NCI-H2081 (cell line): ENCODE data around the gene KCNIP4.
A peak's percentile ranks its signal among the peaks of the same experiment; 100 is the strongest.
"Not testable (repeated sequence)": the region's sequence is repeated elsewhere in the genome, so short reads cannot be mapped to it uniquely, and the experiment has no call there.

Experiments
- DNase-seq, 2 experiments: peaks; one replicate each; lab custom pipeline; 2025; lab: John Stamatoyannopoulos, UW

Gene KCNIP4

DNA sequence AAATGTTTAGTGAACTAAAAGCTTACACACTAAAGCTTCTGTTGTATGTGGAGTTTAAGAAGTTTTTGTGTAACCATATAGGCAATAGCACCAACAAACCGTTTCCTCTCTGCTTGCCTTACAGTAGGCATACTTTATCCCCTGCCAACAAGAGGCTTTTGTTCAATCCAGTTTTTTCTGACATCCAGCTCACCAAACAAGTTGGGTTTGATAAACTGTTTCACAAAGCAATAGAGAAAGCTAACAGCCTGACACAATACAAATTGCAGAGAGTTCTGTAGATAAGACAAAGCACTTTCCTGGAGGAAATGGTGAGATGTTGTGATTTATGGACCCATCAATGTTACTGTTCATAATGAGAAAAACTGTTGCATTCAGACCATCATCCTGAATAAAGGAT, 1194.5 kb downstream of the KCNIP4 start:
- DNase-seq: no peak

DNA sequence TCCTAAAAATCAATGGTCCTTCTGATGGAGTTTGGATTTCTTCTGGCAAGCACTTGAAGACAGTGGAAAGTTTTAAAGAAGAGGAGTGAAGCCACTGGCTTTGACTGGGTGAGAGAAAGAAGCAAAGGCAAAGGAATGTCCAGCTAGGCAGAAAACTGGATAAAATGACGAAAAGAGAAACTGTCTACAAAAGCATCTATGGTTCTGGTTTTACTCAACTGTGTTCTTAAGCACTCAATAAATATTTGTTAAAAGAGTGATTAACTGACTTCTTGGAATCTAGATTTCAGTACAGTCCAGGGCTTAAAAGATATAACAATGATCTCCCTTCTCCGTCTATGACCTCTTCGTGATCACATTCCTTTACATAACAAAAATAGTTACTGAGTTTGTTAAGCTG, 1195.9 kb downstream of the KCNIP4 start:
- DNase-seq: no peak

DNA sequence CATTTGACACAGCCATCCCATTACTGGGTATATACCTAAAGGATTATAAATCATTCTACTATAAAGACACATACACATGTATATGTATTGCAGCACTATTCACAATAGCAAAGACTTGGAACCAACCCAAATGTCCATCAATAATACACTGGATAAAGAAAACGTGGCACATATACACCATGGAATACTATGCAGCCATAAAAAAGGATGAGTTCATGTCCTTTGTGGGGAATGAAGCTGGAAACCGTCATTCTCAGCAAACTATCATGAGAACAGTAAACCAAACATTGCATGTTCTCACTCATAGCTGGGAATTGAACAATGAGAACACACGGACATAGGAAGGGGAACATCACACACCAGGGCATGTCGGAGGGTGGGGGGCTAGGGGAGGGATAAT, 1202.6 kb downstream of the KCNIP4 start:
- not testable (repeated sequence) for DNase-seq

DNA sequence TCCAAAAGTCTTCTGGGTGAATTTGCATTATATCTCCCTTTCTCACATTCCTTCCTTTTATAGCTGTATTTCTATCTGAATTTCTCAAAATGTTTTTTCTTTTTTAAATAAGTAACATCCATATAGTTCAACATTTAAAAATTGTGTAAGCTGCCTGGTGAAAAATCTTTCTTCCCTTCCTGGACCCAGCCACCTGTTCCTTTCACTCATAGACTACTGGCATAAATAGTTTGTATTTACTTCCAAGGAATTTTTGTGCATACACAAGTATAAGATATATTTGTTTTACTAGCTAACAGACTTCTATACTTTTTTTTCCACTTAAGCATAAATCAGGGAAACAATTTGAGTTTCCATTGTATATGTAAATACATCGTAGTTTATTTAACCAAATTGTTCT, 1212.6 kb downstream of the KCNIP4 start:
- DNase-seq: no peak

DNA sequence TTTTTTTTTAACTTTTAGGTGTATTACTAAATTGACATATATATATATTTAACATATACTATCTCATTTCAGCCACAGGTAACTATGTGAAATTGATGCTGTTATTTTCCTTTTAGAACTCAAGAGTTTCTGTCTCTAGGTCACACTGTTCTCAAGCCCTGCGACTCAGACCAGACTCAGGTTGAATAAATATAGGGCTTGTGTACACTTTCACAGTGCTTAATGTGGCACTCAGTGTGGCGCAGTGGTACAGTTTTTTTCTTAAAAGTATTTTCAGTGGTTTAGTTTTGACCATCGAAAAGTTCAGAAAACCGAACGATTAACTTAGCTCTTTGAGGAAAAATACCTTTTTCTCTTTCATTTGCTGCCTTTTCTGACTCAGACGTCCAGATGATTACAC, 1223.7 kb downstream of the KCNIP4 start:
- no peak for DNase-seq

DNA sequence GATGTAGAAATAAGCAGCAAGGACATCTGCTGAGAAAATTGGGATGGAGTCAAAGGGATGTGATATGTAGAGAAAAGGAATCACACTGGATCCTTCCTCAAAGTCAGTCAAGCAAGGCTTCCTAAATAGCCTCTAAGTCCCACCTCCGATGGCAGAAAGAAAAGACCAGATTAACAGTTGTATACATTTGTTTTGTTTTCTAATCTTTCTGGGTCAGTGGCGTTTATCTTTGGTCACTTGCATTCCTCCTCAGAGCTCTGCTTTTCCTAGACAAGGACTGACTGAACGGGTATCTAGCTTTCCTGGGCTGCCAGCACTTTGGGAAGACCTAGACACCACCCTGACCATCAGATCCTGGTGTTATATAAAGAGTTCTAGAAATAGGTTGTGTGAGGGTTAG, 1225.1 kb downstream of the KCNIP4 start:
- DNase-seq: no peak

DNA sequence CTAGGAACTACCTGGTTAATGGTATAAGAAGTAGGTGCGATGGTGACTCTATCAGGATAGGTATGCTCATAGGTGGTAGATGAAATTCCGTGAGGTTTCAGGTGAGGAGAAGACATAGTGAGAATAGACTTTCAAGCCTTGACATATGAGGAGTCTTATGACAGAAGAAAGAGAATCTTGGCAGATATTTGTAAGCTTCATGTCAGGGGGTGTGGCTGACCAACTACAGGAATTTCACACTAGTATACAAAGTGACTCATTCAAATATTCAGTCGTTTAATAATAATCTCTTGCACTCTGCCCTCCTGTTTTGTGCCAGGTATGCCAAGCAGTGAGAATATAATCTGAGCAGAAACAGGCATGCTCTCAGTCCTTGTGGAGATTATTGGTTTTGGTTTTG, 1225.6 kb downstream of the KCNIP4 start:
- no peak for DNase-seq

DNA sequence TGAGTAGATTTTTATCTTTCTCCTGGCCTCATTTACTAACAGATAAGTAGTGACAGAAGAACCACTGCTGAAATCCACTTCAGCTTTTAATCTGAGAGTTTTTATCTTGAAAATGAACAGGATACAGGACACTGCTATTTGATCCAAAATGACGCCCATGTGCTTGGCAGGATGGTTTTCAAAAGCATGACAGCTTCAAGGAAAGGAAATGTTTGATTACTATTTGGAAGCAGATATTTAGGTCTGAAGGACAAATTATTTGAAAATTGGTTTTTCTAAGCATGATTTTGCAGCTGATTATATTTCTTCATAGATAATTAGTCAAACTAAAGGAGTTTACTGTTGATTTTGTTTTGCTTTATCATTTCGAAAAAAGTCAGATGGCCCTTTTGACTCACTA, 1237.2 kb downstream of the KCNIP4 start:
- DNase-seq: no peak

DNA sequence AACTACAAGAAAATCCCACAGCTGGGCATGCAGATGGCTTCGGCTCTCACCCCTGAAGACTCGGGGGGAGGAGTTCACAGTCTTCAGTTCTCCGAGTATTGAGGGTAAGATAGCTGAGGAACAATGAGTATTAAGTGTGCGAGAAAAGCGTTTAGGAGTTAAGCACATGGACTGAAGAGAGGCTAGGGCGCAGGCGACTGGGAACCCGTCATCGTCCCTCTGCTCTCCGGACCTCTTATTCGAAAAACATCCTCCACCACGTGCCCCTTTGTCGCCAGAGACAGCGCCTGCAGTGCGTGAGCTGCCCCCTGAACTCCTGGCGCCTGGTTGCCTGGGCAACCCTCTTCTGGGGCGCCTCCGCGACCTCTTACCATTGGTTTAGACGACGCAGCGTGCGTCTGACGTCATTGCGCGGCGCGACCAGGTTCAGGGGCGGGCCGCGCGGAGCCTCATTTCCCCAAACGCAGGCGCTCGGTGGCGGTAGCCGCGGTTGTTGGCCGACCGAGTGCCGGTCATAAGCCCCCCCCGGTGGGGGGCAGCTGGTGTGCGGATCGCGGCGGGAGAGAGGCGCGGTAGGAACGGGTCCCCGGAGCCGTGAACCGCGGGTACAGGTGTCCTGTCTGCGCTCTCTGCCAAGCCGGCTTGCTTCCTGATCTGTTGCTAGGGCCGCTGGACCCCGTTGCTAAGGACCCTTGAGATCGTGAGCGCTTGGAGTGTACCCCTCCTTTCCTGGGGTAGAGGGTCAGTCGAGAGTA, 1248.4 kb downstream of the KCNIP4 start, which contains the start of gene PACRGL:
Gene PACRGL, plus strand, starts transcription at position 452 of the 755 bp plus-strand sequence. CDS start 4,024 bp downstream, outside the sequence.
- DNase-seq: peak; percentile 98 to 100

DNA sequence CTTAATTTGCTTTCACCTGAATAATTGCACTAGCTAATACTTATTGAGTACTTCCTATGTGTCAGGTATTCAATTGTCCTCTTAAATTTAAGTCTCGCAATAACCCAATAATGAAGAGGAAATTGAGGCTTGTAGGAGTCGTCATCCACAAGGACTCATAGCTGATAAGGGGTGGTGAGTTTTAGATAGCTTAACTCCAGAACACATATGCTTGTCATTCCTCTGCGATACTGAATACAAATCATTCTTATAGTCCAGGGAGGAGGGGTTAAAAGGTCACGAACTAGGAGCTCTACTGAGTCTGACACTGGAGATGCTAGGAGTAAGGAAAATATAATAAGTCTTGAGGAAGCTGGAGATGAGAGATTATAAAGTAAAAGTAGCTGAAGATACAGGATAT, 1249.8 kb downstream of the KCNIP4 start:
- no peak for DNase-seq

DNA sequence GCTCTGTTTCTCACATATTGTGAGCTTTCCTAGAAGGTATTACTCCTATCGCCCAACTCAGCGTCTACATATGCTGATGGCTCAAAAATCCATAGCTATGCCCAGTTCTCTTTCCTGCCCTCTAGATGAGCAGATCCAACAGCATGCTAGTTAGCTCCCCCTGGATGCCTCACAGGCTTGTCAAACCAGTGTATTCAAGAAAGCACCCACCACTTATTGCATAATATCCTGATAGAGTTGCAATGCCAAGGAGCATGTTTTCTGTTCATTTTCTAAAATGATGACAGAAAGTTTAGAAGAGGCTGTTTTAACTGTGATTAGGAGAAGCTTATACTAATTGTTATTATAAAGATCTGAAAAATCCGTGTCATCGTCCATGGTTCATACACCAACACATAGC, 1250.2 kb downstream of the KCNIP4 start:
- DNase-seq: no peak

DNA sequence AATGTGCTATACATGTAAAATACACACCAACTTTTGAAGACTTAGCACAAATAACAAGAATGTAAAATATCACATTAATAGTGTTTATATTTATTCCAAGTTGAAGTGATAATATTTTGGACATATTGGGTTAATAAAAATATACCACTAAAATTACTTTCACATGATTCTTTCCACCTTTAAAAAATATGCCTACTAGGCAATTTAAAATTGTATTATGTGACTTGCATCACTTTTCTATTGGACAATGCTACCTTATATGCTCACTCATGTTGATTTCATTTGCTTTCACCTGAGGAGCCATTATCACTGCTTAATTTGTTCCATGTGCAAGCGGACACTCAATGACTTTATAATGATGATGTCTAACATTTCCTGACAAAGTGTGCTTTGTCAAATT, 1251.8 kb downstream of the KCNIP4 start:
- DNase-seq: no peak

DNA sequence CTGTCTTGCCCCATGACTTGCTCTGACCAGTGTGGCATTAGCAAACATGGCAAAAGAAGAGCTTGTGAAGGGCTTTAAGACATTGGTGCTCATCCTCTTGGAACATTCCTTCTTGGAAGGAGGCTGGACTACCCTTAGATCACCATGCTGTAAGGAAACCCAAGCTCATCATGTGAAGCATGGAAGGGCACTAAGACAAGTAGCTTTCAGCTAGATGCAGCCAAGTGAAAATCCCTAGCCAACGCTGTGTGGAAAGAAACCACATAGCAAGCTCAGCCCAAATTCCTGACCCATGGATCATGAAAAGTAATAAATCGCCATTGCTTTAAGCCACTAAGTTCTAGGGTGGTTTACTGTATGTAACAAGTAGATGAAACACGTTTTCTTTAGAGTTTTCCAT, 1260.7 kb downstream of the KCNIP4 start:
- no peak for DNase-seq

DNA sequence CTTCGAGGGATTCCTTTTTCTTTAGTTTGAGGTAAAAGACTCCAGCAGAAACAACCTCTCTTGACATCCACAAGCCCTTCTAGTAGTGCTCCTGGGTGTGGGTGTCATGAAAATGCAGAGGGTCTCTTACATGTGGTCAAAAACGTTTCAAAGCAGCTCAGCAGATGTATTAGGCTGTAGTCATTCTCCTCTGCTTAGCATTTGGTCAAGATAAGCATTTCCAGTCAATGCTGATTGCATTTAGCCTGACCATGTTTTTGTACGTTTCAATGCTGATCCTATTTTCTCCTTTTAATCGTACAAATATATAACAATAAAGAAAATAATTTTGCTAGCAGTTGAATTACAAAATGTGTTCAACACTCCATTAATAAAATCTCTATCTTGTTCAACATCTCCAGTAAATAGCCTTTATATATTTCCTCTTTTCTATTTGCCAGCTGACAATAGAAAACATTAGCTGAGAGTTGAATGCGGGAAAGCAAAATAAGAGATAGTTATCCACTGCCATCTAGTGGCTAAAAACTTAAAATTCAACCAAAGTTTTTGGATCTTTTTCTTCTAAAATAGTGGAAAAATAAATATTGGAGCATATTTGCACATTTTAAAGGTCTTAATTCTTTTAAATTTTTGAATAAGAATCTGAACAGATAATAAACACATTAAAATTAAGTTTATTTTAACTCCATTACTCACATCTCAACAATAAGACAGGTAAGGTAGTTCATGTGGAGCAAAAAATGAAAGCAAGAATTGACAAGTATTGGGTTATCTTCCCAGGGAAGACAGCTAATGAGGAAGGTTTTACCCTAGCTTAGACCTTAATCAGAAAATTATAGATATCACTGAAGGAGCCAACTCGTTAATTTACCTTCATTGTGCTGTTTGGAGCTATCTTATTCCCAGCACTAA, 1263.5 kb downstream of the KCNIP4 start:
- DNase-seq: peak; percentile 51 to 56

DNA sequence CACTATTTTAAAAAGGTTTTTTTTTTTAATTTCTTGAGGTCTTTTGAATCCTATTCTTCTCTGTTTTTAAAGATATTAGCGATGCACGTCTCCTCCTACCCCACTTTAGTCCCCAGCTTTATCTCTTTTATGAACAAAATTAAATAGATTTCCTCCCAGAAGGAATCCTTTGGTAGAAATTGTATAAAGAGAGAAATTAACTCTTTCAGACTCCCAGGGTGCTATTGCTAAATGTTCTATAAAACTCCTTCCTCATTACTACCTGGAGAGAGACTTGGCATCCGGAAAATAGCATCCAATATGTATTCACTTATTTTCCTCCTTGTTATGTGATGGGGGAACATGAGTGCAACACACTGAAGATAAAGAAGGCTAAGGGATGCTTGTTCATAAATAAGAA, 1264.8 kb downstream of the KCNIP4 start:
- DNase-seq: peak in 1 of 2 experiments; percentile 48

DNA sequence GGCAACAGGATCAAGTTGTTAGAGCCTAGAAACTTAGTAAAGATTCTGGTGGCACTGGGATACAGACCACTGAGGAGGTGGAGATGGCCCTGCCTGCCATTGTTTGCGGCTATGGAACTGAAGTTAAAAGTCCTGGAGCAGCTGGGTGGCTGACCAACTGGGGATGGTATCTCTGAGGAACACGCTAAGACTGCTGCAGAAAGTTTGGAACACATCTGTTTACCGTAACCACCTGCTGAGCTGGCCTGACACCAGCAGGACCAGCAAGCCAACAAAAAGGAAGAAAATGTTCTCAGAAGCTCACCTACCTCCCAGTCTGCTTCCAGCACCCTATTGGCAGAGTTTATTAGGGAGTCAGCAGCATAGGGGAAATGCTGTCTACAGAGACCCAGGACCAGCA, 1265.7 kb downstream of the KCNIP4 start:
- DNase-seq: no peak

DNA sequence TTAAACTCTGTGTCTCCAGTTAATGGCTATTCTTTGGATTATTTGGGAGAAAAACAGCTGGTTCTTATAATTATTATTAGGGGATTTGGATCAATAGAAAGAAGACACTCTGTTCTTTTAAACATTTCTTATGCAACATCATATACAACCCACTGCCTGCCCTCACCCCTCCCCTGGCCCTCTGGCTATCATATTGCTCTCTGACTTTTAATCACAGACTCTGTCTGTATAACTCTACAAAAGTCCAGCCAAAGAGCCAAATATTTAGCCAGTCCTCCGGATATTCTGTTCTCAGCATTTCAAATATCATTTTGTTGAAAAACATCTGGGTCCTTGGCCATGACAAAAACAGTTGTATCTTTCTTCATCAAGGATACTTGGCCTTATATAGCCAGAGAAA, 1267.3 kb downstream of the KCNIP4 start:
- DNase-seq: no peak

DNA sequence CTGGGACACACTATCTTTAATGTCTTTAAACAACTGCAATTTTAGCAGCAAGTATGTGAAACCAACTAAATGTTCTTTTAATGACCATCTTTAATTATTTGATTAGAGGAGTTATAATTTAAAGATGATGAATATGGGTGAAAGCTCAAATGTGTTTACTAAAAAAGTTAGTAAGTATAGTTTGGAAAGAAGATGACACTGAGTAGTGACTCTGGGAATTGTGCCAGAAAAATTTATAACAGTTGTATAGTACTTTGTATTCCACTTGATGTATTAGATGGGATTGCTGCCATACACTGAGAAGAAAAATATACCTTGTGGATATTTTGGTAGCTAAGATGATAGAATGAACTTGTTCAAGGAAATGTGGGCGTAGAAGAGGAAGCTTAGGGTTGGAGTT, 1267.8 kb downstream of the KCNIP4 start:
- no peak for DNase-seq

DNA sequence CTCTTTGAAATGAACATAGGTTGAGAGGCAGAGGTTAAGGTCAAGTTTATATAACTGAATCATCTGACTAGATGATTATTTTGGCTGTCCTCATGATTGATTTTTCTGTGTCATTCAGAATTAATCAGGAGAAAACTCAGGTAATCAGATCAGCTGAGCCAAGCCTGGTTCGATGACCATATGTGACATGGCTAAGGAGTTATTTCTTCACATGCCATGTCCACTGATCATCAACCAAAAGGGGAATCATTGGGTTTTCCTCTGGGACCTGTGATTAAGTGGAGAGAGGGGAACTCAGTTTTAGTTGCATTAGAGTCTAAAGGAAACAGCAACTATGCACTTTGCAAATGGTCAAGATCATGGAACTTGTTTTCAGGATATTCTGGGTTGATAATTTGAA, 1268.6 kb downstream of the KCNIP4 start:
- no peak for DNase-seq
